ENCODE data around the gene ATG2A.
"Not testable (repeated sequence)": the region's sequence is repeated elsewhere in the genome, so short reads cannot be mapped to it uniquely, and the experiment has no call there.

Gene ATG2A

GRCh38 chr11:64851831-64852351 lies 65.1 kb downstream of the ATG2A start:
- no peak for FAIRE-seq

GRCh38 chr11:64850979-64851567 lies 65.9 kb downstream of the ATG2A start:
- FAIRE-seq: no peak

- FAIRE-seq: no peak
These were observed 67.2 kb downstream of the ATG2A start for GRCh38 chr11:64849598-64850356.

GRCh38 chr11:64848826-64849597 lies 68.0 kb downstream of the ATG2A start:
- FAIRE-seq: no peak

- FAIRE-seq: no peak
These were observed 68.7 kb downstream of the ATG2A start for GRCh38 chr11:64848214-64848825.

GRCh38 chr11:64846998-64847666 lies 69.9 kb downstream of the ATG2A start:
- FAIRE-seq: no peak

GRCh38 chr11:64845776-64846129 lies 71.3 kb downstream of the ATG2A start:
- FAIRE-seq: not testable (repeated sequence)

GRCh38 chr11:64845129-64845775 lies 71.8 kb downstream of the ATG2A start:
- FAIRE-seq: no peak
